ENCODE results near the gene FAIM. TPM values are rescaled to one million over a fixed set of nuclear protein-coding genes. Genes with fewer than 3 reads are reported as not detected.
"Not testable (repeated sequence)": the region's sequence is repeated elsewhere in the genome, so short reads cannot be mapped to it uniquely, and the experiment has no call there.

FAIM gene
- total RNA-seq, 4 donors from 2014 or later = 6.3 to 15.3 (median 13.6) TPM

GRCh38 chr3:138569090-138569489 lies 39.5 kb upstream of the FAIM start:
- no peak overlapping the region for H3K4me3 ChIP-seq
- no peaks in the 10 kb centered on the region for H3K4me1 ChIP-seq
- H3K27me3 ChIP-seq = no peaks in the 10 kb centered on the region
- no peak for TF ChIP-seq EP300 (IDR thresholded peaks at IDR 0.05)
- 49 to 52% methylated on average over 2 of the region's 2 CpGs for WGBS, 2 donors
- H3K36me3 ChIP-seq = peaks cover 0 to 74% (median 0%) of the 10 kb centered on the region in 3 donors
- no peak for DNase-seq (ENCODE audit: low spot score in 2 of 2)
- peaks cover 0 to 21% (median 5%) of the 10 kb centered on the region in 4 donors for H3K9me3 ChIP-seq
- H3K27ac ChIP-seq = no peak overlapping the region

DNA sequence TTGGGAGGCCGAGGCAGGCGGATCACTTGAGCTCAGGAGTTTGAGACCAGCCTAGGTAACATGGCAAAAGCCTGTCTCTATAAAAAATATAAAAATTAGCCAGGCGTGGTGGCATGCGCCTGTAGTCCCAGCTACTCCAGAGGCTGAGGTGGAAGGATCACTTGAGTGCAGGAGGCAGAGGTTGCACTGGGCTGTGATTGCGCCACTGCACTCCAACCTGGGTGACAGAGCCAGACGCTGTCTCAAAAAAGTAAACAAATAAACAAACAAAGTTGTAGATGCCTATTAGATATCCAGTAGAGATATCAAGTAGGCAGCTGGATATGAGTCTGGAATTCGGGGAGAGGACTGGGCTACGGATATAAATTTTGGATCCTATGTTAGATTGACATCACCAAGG lies 38.9 kb upstream of the FAIM start:
- 93 to 95% methylated on average over 8 of the region's 8 CpGs for WGBS, 2 donors
- H3K4me1 ChIP-seq; H3K4me3 ChIP-seq; H3K27me3 ChIP-seq; H3K27ac ChIP-seq; DNase-seq (ENCODE audit: low spot score in 2 of 2): not testable (repeated sequence)
- Histone ChIP-seq H3K9me3 (peaks cover 0 to 27% (median 5%) of the 10 kb centered on the region in 4 donors), H3K36me3 (peaks cover 0 to 74% (median 4%) of the 10 kb centered on the region in 3 donors)

- Histone ChIP-seq H3K4me1 (no peaks in the 10 kb centered on the region), H3K36me3 (peaks cover 0 to 50% (median 6%) of the 10 kb centered on the region in 3 donors), H3K9me3 (peaks cover 0 to 38% (median 2%) of the 10 kb centered on the region in 4 donors), H3K4me3 (no peak overlapping the region), H3K27ac (no peak overlapping the region), H3K27me3 (no peaks in the 10 kb centered on the region)
- WGBS, 2 donors = 92 to 96% methylated on average over 1 of the region's 1 CpG
- no peak for DNase-seq (ENCODE audit: low spot score in 2 of 2)
- TF ChIP-seq, protein P1, sequence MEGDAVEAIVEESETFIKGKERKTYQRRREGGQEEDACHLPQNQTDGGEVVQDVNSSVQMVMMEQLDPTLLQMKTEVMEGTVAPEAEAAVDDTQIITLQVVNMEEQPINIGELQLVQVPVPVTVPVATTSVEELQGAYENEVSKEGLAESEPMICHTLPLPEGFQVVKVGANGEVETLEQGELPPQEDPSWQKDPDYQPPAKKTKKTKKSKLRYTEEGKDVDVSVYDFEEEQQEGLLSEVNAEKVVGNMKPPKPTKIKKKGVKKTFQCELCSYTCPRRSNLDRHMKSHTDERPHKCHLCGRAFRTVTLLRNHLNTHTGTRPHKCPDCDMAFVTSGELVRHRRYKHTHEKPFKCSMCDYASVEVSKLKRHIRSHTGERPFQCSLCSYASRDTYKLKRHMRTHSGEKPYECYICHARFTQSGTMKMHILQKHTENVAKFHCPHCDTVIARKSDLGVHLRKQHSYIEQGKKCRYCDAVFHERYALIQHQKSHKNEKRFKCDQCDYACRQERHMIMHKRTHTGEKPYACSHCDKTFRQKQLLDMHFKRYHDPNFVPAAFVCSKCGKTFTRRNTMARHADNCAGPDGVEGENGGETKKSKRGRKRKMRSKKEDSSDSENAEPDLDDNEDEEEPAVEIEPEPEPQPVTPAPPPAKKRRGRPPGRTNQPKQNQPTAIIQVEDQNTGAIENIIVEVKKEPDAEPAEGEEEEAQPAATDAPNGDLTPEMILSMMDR (IDR thresholded peaks at IDR 0.05) = no peak
- TF ChIP-seq EP300 (IDR thresholded peaks at IDR 0.05) = no peak
- TF ChIP-seq POLR2A (IDR thresholded peaks at IDR 0.05) = no peak
These were observed 35.4 kb upstream of the FAIM start for GRCh38 chr3:138573138-138573537.

- no peaks in the 10 kb centered on the region for H3K27me3 ChIP-seq
- H3K4me1 ChIP-seq = no peaks in the 10 kb centered on the region
- DNase-seq (ENCODE audit: low spot score in 2 of 2) = no peak
- H3K27ac ChIP-seq = no peak overlapping the region
- WGBS, 2 donors = 77 to 79% methylated on average over 4 of the region's 4 CpGs
- peaks cover 0 to 30% (median 2%) of the 10 kb centered on the region in 4 donors for H3K9me3 ChIP-seq
- H3K4me3 ChIP-seq = no peak overlapping the region
- TF ChIP-seq POLR2A (IDR thresholded peaks at IDR 0.05) = no peak
- no peak for TF ChIP-seq EP300 (IDR thresholded peaks at IDR 0.05)
- TF ChIP-seq, protein P1 (IDR thresholded peaks at IDR 0.05) = no peak
- H3K36me3 ChIP-seq = peaks cover 0 to 18% (median 6%) of the 10 kb centered on the region in 3 donors
These were observed 30.4 kb upstream of the FAIM start for GRCh38 chr3:138578141-138578540.

DNA sequence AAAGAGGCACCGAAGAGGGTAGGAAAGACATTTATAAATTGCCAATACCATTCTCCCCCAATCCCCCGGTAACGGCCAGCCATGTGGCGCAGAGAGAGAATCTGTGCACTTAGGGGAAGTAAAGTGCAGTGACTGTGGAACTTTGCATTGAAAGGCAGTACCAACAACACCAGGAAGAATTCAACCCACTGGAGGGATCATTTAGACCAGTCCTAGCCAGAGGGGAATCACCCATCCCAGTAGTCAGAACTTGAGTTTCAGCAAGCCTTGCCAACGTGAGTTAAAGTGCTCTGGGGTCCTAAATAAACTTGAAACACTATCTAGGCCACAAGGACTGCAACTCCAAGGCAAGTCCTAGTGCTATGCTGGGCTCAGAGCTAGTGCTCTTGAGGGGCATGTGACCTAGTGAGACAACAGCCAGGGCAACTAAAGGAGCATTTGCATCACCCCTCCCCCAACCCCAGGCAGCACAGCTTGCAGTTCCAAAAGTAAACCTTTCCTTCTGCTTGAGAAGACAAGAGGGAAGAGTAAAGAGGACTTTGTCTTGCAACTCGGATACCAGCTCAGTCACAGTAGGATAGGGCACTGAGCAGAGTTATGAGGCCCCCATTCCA lies 29.5 kb upstream of the FAIM start:
- H3K27ac ChIP-seq = no peak overlapping the region
- WGBS, 2 donors = 87% methylated on average over 6 of the region's 6 CpGs
- H3K27me3 ChIP-seq = no peaks in the 10 kb centered on the region
- no peak overlapping the region for H3K4me3 ChIP-seq
- DNase-seq (ENCODE audit: low spot score in 2 of 2) = no peak
- TF ChIP-seq, protein P1 (IDR thresholded peaks at IDR 0.05) = no peak
- TF ChIP-seq POLR2A (IDR thresholded peaks at IDR 0.05) = no peak
- no peak for TF ChIP-seq EP300 (IDR thresholded peaks at IDR 0.05)
- no peaks in the 10 kb centered on the region for H3K4me1 ChIP-seq
- peaks cover 0 to 21% (median 0%) of the 10 kb centered on the region in 4 donors for H3K9me3 ChIP-seq
- peaks cover 0 to 8% (median 6%) of the 10 kb centered on the region in 3 donors for H3K36me3 ChIP-seq

GRCh38 chr3:138587374-138587773 lies 21.2 kb upstream of the FAIM start:
- DNase-seq (ENCODE audit: low spot score in 2 of 2) = no peak
- Histone ChIP-seq H3K4me3 (no peak overlapping the region), H3K9me3 (no peaks in the 10 kb centered on the region), H3K4me1 (peaks cover 0 to 2% (median 0%) of the 10 kb centered on the region in 4 donors), H3K27ac (no peak overlapping the region), H3K36me3 (peaks cover 0 to 20% (median 0%) of the 10 kb centered on the region in 3 donors), H3K27me3 (no peaks in the 10 kb centered on the region)
- 96 to 100% methylated on average over 1 of the region's 1 CpG for WGBS, 2 donors
- TF ChIP-seq EP300 (IDR thresholded peaks at IDR 0.05) = no peak
- TF ChIP-seq, protein P1 (IDR thresholded peaks at IDR 0.05) = no peak
- TF ChIP-seq POLR2A (IDR thresholded peaks at IDR 0.05) = no peak
